IPS-NIHi7 (cell line): ENCODE results near the gene GLRB.
A peak's percentile ranks its signal among the peaks of the same experiment; 100 is the strongest.
"Not testable (repeated sequence)": the region's sequence is repeated elsewhere in the genome, so short reads cannot be mapped to it uniquely, and the experiment has no call there.

Experiments used
- DNase-seq: peaks from one replicate; pipeline ENCODE4 v3.0.0; 2012; ENCODE audit warnings: mixed read lengths; ENCODE audit errors: extremely low spot score

The GLRB gene

DNA sequence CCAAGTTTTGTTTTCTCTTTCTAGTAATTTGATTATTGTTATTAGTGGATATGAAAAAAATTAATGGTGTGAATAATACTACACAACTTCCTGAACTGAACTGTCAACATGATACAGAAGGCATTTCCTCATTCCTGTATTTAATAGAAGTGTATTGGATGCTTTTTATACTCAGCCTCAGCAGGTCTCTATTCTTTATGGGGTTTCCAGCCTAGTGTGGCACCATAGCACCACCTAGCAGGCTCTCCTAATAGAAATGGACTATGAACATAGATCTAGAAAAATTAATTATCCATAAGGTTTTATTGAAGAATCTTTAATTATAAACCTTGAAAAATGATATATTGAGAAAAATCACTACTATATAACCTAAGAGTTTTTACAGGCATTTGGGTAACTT lies 52.4 kb downstream of the GLRB start:
- DNase-seq = no peak

DNA sequence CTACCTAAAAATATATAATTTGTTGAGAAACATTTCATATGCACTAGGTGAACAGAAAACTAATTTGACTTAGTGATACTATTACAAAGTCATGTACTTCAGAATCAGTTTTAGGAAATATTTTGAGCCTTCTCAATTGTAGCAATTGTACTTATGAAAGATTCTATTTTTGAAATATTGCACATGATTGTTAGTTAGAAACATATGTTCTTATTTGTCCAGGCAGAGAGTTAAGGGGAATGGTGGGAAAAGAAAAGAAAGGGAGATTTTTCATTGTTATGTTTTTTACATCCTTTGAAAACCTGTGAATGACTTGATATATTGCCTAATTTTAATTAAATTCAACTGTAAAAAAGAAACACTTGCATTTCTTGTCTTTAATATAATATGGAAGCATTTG lies 66.0 kb downstream of the GLRB start:
- DNase-seq = no peak

DNA sequence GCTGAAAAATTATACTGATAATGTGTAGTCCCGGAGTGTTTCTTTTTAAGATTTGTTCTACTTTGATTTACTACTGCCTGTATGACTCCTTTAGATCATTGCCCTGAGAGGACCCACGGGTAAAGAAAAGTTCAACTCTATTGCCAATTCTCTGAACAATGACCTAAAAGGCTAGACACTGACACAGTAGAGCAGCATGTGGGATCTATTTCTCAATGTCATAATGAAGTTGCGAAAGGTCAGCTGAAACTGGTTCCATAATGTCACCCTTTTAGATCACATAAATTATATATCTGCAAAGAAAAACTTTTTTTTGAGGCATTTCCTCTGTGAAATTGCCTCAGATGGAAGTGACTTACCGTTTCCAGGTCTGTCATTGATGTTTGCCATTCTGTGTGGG lies 67.4 kb downstream of the GLRB start:
- DNase-seq = no peak

DNA sequence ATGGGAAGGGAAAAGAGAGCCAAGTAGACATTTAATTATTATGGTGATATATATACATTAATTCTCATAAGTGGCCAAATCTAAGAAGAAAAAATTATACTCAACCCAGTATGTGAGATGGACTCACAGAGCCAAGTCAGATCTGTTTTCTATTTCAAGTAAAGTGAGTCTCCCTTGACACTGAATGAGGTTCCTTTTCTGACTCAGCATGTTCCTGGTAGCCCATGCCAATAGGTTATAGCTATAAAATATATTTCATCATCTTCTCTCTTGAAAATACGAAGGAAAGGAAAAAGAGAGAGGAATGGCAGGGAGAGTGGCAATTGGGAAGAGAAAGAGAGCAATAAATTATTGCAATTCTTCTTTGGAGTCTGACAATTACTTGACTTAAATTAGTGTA lies 75.8 kb downstream of the GLRB start:
- no peak for DNase-seq

DNA sequence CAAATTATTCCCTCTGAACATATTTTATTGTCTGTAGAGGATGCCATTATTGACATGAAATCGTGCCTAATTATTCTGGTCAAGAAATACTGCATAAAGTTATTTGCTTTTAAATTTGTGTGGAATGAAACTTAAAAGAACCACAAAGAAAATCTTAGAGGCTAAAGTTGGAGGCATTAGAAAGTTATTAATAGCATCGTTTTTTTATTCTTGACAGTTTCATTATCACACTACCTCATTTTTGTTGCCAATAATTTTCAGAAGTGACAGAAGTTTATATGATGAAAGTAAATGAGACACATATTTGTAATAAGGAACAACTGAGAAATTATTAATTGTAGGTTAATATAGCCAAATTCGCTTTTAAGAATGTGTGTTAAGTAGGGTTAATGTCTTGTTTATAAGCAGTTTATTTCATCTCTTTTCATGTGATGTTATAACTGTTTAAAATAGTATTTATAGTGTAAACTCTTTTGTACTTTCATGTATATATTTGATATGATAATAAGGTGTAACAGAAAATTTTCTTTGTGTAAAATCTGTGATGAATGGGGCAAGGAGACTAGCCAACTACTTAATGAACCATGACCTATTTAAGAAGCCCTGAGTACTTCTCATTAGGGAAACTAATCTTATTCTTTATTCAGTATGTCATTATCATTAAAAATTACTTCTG lies 90.1 kb downstream of the GLRB start:
- DNase-seq = no peak

DNA sequence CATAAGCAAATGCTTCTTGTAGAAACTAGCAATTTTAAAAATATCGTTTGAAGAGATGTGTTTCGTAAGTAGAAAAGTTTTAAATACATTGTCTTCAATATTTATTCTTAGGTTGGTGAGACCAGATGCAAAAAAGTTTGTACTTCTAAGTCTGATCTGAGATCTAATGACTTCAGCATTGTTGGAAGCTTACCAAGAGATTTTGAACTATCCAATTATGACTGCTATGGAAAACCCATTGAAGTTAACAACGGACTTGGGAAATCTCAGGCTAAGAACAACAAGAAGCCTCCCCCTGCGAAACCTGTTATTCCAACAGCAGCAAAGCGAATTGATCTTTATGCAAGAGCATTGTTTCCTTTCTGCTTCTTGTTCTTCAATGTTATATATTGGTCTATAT lies 94.4 kb downstream of the GLRB start:
- DNase-seq = no peak

DNA sequence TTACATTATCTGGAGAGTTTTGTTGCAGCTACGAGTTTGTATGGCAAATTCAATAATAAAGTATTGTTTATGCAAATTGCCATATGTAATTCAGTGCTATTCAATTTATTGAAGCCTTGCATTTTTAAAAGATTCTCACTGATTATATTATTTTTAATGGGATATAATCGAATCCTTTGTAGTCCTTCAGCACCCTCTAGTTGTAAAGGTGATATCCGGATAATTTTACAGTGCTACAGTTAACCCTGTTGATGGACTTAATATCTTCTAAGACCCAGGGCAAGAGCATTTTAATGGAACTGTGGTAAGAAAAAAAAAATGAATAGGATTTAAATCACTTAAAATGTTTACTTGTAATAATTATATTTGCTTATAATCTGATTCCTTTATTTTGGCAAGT lies 96.1 kb downstream of the GLRB start:
- DNase-seq = no peak

DNA sequence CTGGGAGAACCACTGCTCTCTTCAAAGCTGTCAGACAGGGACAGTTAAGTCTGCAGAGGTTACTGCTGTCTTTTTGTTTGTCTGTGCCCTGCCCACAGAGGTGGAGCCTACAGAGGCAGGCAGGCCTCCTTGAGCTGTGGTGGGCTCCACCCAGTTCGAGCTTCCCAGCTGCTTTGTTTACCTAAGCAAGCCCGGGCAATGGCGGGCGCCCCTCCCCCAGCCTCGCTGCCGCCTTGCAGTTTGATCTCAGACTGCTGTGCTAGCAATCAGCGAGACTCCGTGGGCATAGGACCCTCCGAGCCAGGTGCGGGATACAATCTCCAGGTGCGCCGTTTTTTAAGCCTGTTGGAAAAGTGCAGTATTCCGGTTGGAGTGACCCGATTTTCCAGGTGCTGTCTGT lies 104.3 kb downstream of the GLRB start:
- DNase-seq = not testable (repeated sequence)

DNA sequence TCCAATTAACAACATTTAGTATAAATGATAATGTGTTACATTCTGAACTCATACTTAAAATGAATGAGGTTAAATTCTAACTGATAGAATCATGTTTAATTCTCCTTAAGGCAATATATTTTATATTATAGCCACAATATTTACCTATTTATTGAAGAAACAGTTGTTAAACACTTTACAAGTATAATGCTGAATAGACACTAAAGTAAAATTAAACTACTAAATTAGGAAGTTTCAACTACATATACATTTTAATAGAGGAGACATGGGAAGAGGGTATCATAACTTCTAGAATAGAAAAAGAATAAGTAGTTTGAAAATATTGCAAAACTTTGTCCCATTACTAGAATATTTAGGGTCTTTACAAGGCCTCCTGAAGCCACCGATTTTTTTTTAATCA lies 108.3 kb downstream of the GLRB start:
- no peak for DNase-seq

DNA sequence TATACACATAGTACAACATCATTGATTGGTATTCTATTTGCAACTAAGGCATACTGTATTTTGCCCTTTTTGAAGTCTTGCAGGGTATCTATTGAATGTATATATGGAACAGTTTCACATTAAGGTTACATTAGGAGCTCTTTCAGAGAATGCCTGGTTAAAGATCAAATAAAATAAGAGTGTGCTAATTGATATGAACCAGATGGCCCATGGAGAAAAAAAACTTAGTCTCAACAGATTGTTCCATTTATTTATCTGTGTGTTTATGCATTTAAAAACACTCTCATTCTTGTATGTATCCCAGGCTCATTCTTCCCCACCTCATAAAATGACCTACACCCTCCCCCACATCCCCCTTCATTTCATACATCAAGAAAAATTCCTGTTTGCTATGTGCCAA lies 109.4 kb downstream of the GLRB start:
- DNase-seq = no peak

DNA sequence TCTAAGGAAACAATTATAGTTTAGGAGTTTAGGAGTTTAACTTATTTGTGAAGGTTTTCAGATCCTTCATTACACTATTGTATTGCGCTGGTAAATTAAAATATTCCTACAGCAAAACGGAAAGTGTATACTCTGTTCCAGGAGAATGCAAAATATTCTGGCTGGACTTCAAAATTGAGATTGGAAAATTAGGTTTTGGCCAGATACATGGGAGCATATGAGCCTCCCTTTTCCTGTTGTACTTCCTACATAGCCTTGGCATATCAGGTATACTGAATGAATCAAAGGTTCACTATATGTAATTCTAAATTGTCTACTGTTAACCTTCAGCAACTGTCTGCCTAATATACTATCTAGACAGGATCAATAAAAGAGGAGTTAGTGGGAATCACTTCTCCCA lies 119.4 kb downstream of the GLRB start:
- no peak for DNase-seq

DNA sequence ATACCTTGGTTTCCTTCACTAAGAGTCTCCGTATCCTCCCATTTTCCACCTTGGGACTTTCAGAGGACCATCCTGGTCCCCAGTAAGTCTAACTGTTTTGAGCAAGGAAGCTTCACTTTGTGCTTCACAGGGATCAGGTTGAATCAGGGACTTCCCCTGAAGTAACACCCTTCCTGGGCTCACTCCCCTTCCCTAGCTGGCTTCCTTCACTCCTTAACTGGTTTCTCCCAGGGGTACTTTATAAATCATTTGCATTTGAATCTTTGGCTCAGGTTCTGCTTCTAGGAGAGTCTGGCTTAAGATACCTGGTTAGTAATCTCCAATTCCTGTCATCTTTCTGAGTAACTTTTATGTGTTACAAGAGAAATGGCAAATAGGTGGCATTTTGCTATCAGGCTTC lies 120.1 kb downstream of the GLRB start:
- peak; percentile 47 for DNase-seq

DNA sequence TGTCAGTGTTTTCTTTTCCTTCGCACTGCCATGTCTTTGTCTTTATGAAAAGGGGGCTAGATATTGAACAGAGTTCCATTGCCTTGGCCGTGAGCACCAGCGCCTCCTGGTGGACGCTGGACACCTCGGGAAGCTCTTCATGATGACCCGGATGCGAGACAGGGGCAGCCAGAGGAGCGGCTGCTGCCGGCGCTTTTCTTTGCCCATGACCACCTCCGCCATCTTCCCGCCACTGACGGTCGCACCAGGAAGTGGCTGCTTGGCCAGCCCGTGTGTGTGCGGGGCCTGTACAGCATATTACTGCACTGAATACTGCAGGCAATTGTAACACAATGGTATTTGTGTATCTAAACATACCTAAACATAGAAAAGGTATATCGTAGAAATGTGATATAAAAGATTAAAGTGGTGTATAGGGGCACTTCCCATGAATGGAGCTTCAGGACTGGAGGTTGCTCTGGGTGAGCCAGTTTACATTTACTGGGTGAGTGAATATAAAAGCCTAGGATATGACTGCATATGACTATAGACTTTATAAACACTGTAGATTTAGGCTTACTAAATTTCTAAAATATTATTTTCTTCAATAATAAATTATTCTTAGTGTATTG lies 128.8 kb downstream of the GLRB start:
- peak; percentile 76 for DNase-seq

DNA sequence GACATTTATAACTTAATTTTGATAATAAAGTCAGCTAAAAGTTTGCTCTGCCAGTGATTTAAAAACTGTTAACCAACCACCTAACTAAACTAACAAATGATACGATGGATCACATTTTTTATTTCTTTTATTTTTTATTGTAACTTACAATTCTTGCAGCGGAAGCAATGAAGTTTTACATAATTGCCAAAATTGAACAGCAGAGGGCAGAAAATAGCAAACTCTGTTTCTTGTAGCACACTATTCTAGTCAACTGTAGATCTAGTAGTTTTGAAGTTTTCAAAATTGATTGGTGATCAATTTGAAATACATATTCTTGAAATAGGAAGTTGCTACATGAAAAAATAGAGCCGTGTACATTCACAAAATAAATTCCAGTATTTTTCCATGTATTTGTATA lies 141.8 kb downstream of the GLRB start:
- no peak for DNase-seq

DNA sequence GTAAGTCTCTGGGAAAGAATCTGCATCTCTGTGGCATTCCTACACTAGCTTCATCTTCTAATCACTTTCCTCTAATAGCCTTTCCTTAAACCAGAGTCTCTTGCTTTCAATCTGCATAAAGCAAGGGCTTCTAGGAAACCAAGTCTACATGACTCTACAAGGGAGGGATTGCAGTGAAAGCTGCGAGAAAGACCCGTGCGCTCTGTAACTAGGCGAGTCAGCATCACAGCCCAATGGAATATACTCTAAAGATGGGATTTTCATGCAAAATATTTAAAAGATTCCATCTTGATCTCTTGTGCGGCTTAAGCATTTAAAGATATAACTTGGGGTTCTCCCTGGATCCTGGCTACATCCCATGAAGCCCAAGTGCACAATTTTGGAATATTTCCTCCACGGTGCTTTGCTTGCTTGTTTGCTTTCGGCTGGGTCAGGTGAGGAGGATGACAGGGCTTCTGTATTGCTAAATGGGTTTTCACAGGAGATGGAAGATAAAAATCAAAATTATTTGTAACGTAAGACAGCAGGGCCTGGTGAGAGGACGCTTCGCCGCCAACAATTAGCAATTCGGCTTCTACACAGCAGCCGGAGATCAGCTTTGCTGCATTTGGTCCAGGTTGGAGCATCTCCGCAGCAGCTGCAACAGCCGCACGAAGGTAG lies 143.9 kb downstream of the GLRB start:
- DNase-seq = no peak

DNA sequence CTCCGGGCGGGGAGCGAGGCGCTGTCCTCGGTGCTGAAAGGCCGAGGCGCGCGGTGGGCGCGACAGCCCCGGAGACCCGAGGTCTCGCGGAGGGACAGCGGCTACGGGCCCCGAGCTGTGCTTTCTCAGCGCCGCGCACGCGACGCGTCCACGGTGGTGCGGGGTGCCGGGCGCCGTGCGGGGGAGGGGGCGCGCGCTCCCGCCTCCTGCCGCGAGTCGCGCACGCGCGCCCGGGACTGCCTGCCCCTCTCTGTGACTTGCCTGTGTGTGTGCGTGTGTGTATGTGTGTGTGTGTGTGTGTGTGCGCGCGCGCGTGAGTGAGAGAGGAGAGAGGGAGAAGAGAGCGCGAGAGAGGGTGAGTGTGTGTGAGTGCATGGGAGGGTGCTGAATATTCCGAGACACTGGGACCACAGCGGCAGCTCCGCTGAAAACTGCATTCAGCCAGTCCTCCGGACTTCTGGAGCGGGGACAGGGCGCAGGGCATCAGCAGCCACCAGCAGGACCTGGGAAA lies 144.5 kb downstream of the GLRB start, which contains the start of gene GRIA2:
Gene GRIA2 (plus strand): TSS at position 358 of the 511 bp plus-strand sequence. CDS start 315 bp downstream, outside the sequence.
- DNase-seq = peak; percentile 83

DNA sequence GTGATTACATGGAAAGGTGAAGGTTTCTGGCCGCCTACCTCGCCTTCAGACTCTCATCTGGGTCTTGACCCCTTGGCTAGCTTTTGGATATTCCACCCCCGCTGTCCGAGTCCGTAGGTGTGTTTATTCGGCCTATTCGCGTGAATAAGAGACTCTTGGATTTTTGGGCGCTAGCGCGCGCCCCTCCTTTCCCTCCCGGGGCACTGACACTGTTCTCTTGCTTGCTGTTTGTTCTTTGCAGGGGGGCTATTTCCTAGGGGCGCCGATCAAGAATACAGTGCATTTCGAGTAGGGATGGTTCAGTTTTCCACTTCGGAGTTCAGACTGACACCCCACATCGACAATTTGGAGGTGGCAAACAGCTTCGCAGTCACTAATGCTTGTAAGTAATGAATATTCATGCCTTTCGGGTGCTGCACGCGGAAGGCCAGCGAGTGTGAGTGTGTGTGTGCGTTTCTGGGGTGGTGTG lies 145.5 kb downstream of the GLRB start:
- DNase-seq = no peak
